ENCODE measurements around the gene TMEM87B. TPM values are rescaled to one million over a fixed set of nuclear protein-coding genes. Genes with fewer than 3 reads are reported as not detected.

TMEM87B gene
- total RNA-seq, 1 experiment from 2014 or later, result 16.3 TPM

DNA sequence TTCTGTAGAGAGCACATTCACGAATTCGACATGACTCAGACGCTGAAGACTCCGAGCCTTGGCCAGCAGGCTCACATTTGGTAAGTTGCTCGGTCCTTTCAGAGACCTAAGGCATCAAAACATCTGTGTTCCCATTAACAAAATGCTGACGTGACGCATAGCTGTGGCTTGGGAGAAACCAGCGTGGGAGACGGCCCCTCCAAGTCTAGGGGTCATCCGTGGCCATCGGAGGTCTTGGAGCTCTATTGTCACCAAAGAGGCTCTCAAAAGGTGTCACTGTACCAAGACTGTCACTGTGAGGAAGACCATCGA lies 98.1 kb downstream of the TMEM87B start:
- intact Hi-C loops (cut with micrococcal nuclease; ENCODE audit: unreplicated experiment), result no loop called here
- no peaks in the 10 kb centered on the region for H3K9me3 Mint-ChIP-seq (ENCODE audit: unreplicated experiment)
- POLR2A ChIA-PET, result no interaction called here

DNA sequence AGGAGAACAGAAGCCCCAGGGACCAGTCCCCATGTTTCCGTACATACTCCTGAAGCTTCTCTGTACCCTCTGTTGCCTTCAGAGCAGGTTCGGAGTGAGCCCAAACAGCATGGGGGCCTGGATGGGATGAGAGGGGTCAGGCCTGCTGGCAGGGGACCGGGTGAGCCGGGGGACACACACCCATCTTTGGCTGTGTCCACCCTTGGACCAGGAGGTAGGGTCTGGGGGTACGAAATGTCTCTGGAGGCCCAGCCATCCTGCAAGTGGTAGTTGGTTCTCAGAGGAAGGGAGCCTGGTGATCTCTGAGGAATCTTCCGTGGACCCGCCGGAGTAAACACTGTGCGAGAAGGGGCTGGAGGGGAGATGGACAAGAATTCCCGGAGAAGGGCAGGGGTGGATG lies 98.4 kb downstream of the TMEM87B start:
- intact Hi-C loops (cut with micrococcal nuclease; ENCODE audit: unreplicated experiment), result no loop called here
- POLR2A ChIA-PET, result no interaction called here
- H3K9me3 ChIP-seq, result no peaks in the 10 kb centered on the region
- Mint-ChIP-seq H3K36me3 (ENCODE audit: insufficient read depth, unreplicated experiment) (peaks cover 5% of the 10 kb centered on the region), H3K27me3 (ENCODE audit: insufficient read depth, unreplicated experiment) (no peaks in the 10 kb centered on the region), H3K27ac (ENCODE audit: unreplicated experiment) (no peak overlapping the region), H3K9me3 (ENCODE audit: unreplicated experiment) (no peaks in the 10 kb centered on the region), H3K4me3 (ENCODE audit: unreplicated experiment) (no peak overlapping the region), H3K4me1 (ENCODE audit: low read depth, unreplicated experiment) (no peaks in the 10 kb centered on the region)
- H3K4me3 ChIP-seq (ENCODE audit: low read depth, low read length), result no peak overlapping the region
- H3K36me3 ChIP-seq (ENCODE audit: control insufficient read depth, insufficient read depth, low read length), result no peaks in the 10 kb centered on the region
- no peak for DNase-seq
- no peaks in the 10 kb centered on the region for H3K27me3 ChIP-seq (replicated peaks; ENCODE audit: control insufficient read depth, insufficient read depth, low read length)
- BruUV-seq (replicated peaks), result no TSS peak
- H3K4me1 ChIP-seq, result no peaks in the 10 kb centered on the region
- TF ChIP-seq, protein P1, sequence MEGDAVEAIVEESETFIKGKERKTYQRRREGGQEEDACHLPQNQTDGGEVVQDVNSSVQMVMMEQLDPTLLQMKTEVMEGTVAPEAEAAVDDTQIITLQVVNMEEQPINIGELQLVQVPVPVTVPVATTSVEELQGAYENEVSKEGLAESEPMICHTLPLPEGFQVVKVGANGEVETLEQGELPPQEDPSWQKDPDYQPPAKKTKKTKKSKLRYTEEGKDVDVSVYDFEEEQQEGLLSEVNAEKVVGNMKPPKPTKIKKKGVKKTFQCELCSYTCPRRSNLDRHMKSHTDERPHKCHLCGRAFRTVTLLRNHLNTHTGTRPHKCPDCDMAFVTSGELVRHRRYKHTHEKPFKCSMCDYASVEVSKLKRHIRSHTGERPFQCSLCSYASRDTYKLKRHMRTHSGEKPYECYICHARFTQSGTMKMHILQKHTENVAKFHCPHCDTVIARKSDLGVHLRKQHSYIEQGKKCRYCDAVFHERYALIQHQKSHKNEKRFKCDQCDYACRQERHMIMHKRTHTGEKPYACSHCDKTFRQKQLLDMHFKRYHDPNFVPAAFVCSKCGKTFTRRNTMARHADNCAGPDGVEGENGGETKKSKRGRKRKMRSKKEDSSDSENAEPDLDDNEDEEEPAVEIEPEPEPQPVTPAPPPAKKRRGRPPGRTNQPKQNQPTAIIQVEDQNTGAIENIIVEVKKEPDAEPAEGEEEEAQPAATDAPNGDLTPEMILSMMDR (IDR thresholded peaks at IDR 0.05; ENCODE audit: insufficient read depth in 1 of 2, low read depth in 1 of 2, low read length in 1 of 2, severe bottlenecking in 1 of 2, unreplicated experiment in 1 of 2), result no peak
- CTCF ChIA-PET, result no interaction called here

More for the DNA sequence above, 98.1 kb downstream of the TMEM87B start:
- no TSS peak for BruUV-seq (replicated peaks)
- Histone ChIP-seq H3K9me3 (no peaks in the 10 kb centered on the region), H3K36me3 (ENCODE audit: control insufficient read depth, insufficient read depth, low read length) (no peaks in the 10 kb centered on the region), H3K4me1 (no peaks in the 10 kb centered on the region), H3K27me3 (replicated peaks; ENCODE audit: control insufficient read depth, insufficient read depth, low read length) (no peaks in the 10 kb centered on the region), H3K4me3 (ENCODE audit: low read depth, low read length) (no peak overlapping the region)
- TF ChIP-seq, protein P1 (IDR thresholded peaks at IDR 0.05; ENCODE audit: insufficient read depth in 1 of 2, low read depth in 1 of 2, low read length in 1 of 2, severe bottlenecking in 1 of 2, unreplicated experiment in 1 of 2), result no peak
- Mint-ChIP-seq H3K4me3 (ENCODE audit: unreplicated experiment) (no peak overlapping the region), H3K4me1 (ENCODE audit: low read depth, unreplicated experiment) (no peaks in the 10 kb centered on the region), H3K27me3 (ENCODE audit: insufficient read depth, unreplicated experiment) (no peaks in the 10 kb centered on the region), H3K36me3 (ENCODE audit: insufficient read depth, unreplicated experiment) (peaks cover 5% of the 10 kb centered on the region), H3K27ac (ENCODE audit: unreplicated experiment) (no peak overlapping the region)
- CTCF ChIA-PET, result no interaction called here
- no peak for DNase-seq

DNA sequence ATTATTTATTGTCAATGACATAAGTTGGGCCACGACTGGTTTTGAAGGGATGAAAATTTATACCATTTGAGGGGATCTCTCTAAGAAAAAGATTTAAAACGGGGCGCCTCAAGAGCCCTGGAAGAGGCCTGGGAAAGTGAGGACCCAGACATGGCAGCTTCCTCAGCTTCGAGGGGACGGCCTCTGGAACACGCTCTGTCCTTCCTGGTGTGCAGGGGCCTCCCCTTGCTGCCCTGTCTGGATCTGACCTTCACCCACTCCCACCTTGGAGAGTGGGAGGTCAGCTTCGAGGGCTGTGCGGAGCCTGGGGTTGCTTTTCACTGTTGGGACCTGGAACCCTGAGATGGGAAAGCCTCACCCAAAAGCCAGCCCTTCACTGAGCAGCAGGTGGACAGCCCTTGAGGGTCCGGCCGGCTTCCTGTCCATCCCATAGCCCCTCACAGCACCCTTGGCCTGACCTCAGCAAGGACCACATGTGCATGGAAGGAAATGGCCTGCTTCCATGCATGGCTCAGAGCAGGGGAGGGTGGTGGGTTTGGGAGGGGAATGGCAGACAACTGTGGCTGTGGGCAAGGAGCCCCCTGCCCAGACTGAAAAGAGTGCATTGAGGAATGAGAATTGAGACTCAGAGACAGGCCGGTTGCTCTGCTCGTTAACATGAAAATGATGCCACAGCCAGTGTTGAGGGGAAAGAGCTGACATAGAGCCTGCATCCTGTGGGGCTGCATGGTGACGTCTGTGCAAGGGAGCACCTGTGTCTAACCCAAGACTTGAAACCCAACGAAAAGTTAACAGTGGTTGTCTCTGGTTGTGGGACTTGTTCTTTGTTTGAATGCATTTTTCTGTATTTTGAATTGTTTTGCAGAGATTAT lies 99.4 kb downstream of the TMEM87B start:
- BruUV-seq (replicated peaks), result no TSS peak

More for the DNA sequence above, 99.4 kb downstream of the TMEM87B start:
- TF ChIP-seq, protein P1 (IDR thresholded peaks at IDR 0.05; ENCODE audit: insufficient read depth in 1 of 2, low read depth in 1 of 2, low read length in 1 of 2, severe bottlenecking in 1 of 2, unreplicated experiment in 1 of 2), result no peak
- Mint-ChIP-seq H3K27ac (ENCODE audit: unreplicated experiment) (no peak overlapping the region), H3K27me3 (ENCODE audit: insufficient read depth, unreplicated experiment) (no peaks in the 10 kb centered on the region), H3K4me3 (ENCODE audit: unreplicated experiment) (no peak overlapping the region), H3K4me1 (ENCODE audit: low read depth, unreplicated experiment) (no peaks in the 10 kb centered on the region), H3K36me3 (ENCODE audit: insufficient read depth, unreplicated experiment) (peaks cover under 1% of the 10 kb centered on the region), H3K9me3 (ENCODE audit: unreplicated experiment) (no peaks in the 10 kb centered on the region)
- no peaks in the 10 kb centered on the region for H3K36me3 ChIP-seq (ENCODE audit: control insufficient read depth, insufficient read depth, low read length)
- POLR2A ChIA-PET, result no interaction called here
- intact Hi-C loops (cut with micrococcal nuclease; ENCODE audit: unreplicated experiment), result no loop called here
- no peaks in the 10 kb centered on the region for H3K4me1 ChIP-seq
- no peak for DNase-seq
- no peaks in the 10 kb centered on the region; the same call in 1 of the 2 replicates for H3K27me3 ChIP-seq (replicated peaks; ENCODE audit: control insufficient read depth, insufficient read depth, low read length)
- CTCF ChIA-PET, result no interaction called here
- H3K9me3 ChIP-seq, result no peaks in the 10 kb centered on the region
- H3K4me3 ChIP-seq (ENCODE audit: low read depth, low read length), result no peak overlapping the region
